GM20000 (cell line): ENCODE results near the gene PKIG.

ENCODE experiments used
- DNase-seq: peaks from one replicate; pipeline ENCODE4 v3.0.0; 2012; ENCODE audit warnings: low spot score
- TF ChIP-seq, protein P1 (sequence below): IDR thresholded peaks from 2 replicates; pipeline ENCODE4 v1.5.1; 2012; ENCODE audit warnings: mild to moderate bottlenecking, control low read depth; ENCODE audit errors: extremely low read depth, missing control alignments

PKIG gene

DNA sequence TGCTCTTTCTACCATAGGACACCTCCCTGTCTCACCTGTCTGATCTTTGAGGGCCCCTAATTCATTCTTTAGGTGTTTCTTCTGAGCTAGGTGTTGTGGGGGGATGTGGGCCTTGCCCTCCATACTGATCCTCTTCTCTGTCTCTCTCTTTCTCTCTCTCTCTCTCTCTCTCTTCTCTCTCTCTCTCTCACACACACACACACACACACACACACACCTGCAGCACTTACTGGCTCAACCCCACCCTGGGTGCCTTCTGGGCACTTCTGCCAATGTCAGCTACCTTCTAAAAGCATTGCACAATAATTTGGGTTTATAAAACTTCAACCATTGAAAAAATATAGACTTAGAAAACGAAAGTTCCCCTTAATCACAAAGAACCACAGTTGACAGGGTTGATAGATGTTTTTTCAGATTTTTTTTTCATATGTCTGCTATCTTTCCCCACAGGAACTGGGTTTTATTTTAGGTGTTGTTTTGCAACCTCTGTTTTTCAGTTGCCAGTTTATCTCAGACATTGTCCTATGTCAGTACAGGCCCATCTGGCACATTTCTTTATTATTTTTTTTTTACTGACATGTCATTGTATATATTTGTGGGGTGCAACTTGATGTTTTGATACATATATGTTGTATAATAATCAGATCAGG is 28.1 kb downstream of the PKIG start:
- TF ChIP-seq, protein P1, sequence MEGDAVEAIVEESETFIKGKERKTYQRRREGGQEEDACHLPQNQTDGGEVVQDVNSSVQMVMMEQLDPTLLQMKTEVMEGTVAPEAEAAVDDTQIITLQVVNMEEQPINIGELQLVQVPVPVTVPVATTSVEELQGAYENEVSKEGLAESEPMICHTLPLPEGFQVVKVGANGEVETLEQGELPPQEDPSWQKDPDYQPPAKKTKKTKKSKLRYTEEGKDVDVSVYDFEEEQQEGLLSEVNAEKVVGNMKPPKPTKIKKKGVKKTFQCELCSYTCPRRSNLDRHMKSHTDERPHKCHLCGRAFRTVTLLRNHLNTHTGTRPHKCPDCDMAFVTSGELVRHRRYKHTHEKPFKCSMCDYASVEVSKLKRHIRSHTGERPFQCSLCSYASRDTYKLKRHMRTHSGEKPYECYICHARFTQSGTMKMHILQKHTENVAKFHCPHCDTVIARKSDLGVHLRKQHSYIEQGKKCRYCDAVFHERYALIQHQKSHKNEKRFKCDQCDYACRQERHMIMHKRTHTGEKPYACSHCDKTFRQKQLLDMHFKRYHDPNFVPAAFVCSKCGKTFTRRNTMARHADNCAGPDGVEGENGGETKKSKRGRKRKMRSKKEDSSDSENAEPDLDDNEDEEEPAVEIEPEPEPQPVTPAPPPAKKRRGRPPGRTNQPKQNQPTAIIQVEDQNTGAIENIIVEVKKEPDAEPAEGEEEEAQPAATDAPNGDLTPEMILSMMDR = no peak
- no peak for DNase-seq

DNA sequence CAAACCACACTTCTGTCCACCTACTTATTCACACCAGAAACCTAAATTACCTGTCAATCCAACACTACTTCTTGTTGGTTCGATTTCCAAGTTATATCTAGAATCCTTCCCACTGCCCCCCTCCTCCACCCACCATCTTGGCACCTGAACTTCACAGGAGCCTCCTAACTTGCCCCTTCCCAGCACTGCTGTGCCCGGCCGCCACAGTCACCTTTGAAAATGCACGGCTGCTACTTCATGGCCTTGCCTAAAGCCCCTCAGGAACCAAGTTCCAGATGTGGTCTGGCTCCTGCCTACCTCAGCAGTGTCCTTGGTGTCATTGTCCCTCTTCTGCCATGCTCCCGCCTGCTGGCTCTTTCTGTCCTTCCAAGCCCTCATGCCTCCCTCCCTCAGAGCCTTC is 31.2 kb downstream of the PKIG start:
- TF ChIP-seq, protein P1 = no peak

DNA sequence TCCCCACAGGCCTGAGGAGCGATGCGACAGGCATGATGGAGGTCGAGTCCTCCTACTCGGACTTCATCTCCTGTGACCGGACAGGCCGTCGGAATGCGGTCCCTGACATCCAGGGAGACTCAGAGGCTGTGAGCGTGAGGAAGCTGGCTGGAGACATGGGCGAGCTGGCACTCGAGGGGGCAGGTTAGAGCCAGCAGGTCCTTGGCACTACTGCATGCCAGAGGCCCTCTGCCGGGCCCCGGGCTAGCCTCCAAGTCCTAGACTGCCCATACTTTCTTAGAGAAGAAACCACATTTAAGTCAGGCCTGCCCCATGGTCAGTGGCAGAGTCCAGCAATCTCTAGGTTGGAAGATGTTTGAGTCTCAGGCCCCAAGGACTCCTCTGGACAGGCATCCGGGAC is 32.1 kb downstream of the PKIG start:
- TF ChIP-seq, protein P1 = no peak
- DNase-seq = no peak

More for the DNA sequence above, 31.2 kb downstream of the PKIG start:
- DNase-seq = no peak

DNA sequence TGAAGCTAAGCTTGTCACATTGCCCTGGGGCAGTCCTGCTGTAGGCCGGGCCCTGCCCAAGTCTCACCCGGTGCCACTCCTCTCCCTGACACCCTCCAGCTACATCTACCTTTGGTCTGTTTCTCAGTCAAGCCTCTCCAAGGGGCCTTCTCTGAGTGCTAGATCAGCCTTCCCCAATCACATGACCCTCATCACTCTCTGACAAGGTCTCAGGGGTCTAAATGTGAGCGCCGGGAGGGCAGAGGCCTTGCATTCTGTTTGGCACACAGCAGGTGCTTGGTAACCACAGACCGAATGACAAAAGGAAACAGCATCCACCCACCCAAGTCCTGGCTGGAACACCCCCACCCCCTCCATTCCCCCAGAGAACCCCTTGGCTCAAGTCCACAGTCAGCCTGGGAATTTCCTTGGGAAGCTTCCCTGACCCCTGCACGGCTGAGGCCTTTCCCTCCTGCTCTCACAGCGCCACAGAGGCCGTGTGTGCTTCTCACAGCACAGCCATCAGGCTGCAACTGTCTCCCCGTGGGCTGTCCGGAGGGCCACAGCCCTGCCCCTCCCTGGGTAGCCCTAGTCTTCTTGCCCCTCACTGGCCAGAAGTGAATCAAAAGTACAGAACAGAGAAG is 32.9 kb downstream of the PKIG start:
- DNase-seq = no peak
- TF ChIP-seq, protein P1 = no peak

DNA sequence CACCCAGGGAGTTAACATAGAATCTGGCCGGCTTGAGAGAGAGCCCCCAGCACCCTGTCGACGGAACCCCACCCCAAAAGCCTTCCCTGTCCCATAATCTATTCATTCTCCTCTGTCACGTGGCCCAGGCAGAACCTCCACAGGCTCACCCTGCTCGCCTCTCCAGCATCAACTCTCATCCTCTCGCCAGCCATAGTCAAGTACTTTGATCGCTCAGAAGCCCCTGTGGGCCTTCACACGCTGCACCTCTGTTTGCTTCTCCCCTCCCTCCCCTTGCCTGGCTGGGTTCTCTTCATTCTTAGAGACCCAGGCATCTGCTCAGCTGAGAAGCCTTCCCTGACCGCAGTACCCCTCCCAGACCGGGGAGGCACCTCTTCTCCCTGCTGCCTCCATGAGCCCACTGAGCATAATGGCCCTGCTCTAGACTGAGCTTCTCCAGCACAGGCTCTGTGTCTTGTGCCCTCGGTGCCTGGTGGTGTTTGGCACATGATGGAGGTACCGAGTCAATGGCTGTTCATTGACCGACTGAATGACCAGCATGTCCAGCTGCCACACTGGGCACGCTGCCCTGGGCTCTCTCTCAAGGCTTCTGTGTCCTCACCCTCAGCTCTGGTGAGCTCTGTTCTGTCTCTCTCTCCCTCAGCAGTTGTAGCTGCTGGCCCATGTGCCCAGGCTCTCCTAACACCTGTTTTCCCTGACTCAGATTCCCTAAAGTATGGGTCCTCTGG is 33.7 kb downstream of the PKIG start:
- TF ChIP-seq, protein P1 = no peak
- no peak for DNase-seq

DNA sequence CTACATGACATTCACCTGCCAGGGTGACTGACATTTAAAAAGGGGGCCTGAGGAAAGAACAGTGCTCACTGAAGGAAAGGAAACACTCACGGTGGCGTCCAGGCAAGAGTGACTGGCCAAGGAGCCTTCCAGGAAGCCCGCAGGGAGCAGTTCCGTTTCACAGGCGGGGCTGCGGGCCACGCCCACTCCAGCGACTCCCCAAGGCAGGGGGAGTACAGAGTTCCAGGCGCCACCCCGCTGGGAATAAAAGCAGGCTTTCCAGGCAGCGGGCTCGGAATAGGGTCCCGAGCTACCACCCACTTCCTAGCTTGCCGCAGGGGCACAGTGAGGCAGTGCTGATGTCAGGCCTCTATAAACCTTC is 34.2 kb downstream of the PKIG start:
- no peak for DNase-seq
- TF ChIP-seq, protein P1 = no peak

DNA sequence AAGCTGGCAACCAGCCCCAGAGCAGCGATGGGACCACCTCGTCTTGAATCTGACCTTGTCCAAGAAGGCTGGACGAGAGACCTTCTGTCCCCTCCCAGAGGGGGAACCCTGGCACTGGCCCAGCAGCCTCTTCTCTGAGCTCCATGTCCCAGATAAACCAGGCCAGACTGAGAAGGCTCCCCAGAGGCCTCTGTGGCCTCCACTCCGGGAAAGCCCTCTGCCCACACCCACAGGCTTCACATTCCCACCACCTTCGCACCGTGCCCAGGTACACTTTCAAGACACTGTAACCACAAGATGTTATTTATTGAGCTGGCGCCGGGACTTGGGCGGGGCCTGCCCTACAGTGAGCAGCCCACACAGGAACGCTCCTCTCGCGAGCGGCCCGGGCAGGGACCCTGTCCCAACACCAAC is 35.9 kb downstream of the PKIG start:
- TF ChIP-seq, protein P1 = no peak
- no peak for DNase-seq
